Prostate gland (tissue), 2 donors: ENCODE data around the gene PAPLN. TPM values are rescaled to one million over a fixed set of nuclear protein-coding genes. Genes with fewer than 3 reads are reported as not detected.
A peak's percentile ranks its signal among the peaks of the same experiment; 100 is the strongest.
"Not testable (repeated sequence)": the region's sequence is repeated elsewhere in the genome, so short reads cannot be mapped to it uniquely, and the experiment has no call there.

Experiments
- DNase-seq: peaks from one replicate; pipeline ENCODE4 v3.0.0-alpha.2; 2019; ENCODE audit warnings: low spot score
- H3K27ac ChIP-seq, 2 donors: fragments of 200-600 bp; sonication (generic); 2 replicates each; pipeline ENCODE4 v1.5.1; 2017 to 2019
- H3K27me3 ChIP-seq: fragments of 200-600 bp; sonication (generic); replicated peaks from 2 replicates; pipeline ENCODE4 v1.5.1; 2019; ENCODE audit not compliant: insufficient read depth
- H3K36me3 ChIP-seq, 2 donors: fragments of 200-600 bp; sonication (generic); 1 replicate in 1 of 2; 2 replicates in 1 of 2; pipeline versions ENCODE4 v1.5.1 to v1.8.1; 2017 to 2019
- H3K4me1 ChIP-seq: fragments of 200-600 bp; sonication (generic); replicated peaks from 2 replicates; pipeline ENCODE4 v1.5.1; 2019
- H3K4me3 ChIP-seq, 2 donors: fragments of 200-600 bp; sonication (generic); 2 replicates each; pipeline ENCODE4 v1.5.1; 2017 to 2019
- H3K9me3 ChIP-seq: fragments of 200-600 bp; sonication (generic); 2 replicates; pipeline ENCODE4 v1.5.1; 2017
- POLR2A ChIP-seq: fragments of 450-650 bp; IDR thresholded peaks from one replicate; pipeline ENCODE4 v1.6.1; 2016; ENCODE audit warnings: antibody characterized with exemption, mild to moderate bottlenecking
- POLR2AphosphoS5 ChIP-seq: sonication (generic); formaldehyde crosslinking; IDR thresholded peaks from one replicate; pipeline ENCODE4 v1.6.1; 2017; ENCODE audit warnings: antibody characterized with exemption
- WGBS: methylation state at CpG from one replicate; pipeline ENCODE4 v1.1.5; 2018; 5-methylcytosine and 5-hydroxymethylcytosine counted together
- intact Hi-C: fragments of 100-400 bp; cut with DNase I; formaldehyde crosslinking; loops from one replicate; pipeline ENCODE4 v1.14.2; 2022
- total RNA-seq, 2 donors: library from RNA; depleted of rRNA; stranded (reverse); fragments of >200 nt; gene quantifications; one replicate each; pipeline ENCODE4 v1.1.0, GENCODE V29; 2016
- TF ChIP-seq, protein P1 (sequence below), 4 experiments: fragments of 200-600 bp in 2 of 4; fragments of 450-650 bp in 2 of 4; sonication (generic) in 2 of 4; IDR thresholded peaks; 1 replicate in 3 of 4; 2 replicates in 1 of 4; pipeline ENCODE4 v1.5.1; 2016 to 2019; ENCODE audit warnings: antibody characterized with exemption in 4 of 4, mild to moderate bottlenecking in 2 of 4, moderate library complexity in 2 of 4

PAPLN gene, protein sequence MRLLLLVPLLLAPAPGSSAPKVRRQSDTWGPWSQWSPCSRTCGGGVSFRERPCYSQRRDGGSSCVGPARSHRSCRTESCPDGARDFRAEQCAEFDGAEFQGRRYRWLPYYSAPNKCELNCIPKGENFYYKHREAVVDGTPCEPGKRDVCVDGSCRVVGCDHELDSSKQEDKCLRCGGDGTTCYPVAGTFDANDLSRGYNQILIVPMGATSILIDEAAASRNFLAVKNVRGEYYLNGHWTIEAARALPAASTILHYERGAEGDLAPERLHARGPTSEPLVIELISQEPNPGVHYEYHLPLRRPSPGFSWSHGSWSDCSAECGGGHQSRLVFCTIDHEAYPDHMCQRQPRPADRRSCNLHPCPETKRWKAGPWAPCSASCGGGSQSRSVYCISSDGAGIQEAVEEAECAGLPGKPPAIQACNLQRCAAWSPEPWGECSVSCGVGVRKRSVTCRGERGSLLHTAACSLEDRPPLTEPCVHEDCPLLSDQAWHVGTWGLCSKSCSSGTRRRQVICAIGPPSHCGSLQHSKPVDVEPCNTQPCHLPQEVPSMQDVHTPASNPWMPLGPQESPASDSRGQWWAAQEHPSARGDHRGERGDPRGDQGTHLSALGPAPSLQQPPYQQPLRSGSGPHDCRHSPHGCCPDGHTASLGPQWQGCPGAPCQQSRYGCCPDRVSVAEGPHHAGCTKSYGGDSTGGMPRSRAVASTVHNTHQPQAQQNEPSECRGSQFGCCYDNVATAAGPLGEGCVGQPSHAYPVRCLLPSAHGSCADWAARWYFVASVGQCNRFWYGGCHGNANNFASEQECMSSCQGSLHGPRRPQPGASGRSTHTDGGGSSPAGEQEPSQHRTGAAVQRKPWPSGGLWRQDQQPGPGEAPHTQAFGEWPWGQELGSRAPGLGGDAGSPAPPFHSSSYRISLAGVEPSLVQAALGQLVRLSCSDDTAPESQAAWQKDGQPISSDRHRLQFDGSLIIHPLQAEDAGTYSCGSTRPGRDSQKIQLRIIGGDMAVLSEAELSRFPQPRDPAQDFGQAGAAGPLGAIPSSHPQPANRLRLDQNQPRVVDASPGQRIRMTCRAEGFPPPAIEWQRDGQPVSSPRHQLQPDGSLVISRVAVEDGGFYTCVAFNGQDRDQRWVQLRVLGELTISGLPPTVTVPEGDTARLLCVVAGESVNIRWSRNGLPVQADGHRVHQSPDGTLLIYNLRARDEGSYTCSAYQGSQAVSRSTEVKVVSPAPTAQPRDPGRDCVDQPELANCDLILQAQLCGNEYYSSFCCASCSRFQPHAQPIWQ
- total RNA-seq = 10 to 100 TPM; 10.7 to 33.1 TPM

DNA sequence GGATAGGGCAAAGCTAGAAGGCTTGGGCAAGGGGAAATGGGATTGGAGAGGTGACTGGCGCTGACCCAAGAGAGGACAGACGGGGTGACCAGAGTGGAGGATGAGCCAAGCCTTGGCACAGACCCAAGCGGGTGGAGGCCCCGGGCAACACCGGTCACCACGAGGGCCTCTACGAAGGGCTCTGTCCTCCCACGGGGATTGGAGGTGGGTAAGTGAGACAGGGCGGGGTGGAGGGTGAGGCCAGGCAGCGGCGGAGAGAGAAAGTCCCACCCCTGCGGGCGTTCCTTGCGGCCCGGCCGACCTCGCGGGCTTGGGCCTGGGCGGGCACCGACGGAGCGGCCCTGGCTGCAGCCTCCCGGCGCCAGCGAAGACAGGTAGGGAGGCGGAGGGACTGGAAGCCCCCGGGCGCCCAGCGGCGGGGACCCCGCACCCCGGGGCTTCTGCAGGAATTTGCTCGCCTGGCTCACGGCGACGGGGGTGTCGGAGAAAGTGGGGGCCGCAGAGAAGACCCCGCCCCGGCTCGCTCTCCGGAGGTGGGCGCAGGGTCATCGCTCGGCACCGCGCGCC, at the start of gene PAPLN:
Gene PAPLN, plus strand, starts transcription at position 288 of the 567 bp plus-strand sequence. CDS start 2,273 bp downstream, outside the sequence.
- Histone ChIP-seq H3K27ac (peak within 1 kb of the TSS; percentile 52 to 62), H3K27me3 (no peaks in the 10 kb centered on the region), H3K9me3 (no peaks in the 10 kb centered on the region), H3K4me1 (peaks cover 11% of the 10 kb centered on the region), H3K4me3 (peak within 1 kb of the TSS; percentile 34 to 46), H3K36me3 (no peaks in the 10 kb centered on the region)
- intact Hi-C loops = no loop called here
- no peak for TF ChIP-seq POLR2A
- TF ChIP-seq, protein P1, sequence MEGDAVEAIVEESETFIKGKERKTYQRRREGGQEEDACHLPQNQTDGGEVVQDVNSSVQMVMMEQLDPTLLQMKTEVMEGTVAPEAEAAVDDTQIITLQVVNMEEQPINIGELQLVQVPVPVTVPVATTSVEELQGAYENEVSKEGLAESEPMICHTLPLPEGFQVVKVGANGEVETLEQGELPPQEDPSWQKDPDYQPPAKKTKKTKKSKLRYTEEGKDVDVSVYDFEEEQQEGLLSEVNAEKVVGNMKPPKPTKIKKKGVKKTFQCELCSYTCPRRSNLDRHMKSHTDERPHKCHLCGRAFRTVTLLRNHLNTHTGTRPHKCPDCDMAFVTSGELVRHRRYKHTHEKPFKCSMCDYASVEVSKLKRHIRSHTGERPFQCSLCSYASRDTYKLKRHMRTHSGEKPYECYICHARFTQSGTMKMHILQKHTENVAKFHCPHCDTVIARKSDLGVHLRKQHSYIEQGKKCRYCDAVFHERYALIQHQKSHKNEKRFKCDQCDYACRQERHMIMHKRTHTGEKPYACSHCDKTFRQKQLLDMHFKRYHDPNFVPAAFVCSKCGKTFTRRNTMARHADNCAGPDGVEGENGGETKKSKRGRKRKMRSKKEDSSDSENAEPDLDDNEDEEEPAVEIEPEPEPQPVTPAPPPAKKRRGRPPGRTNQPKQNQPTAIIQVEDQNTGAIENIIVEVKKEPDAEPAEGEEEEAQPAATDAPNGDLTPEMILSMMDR (IDR thresholded peaks at IDR 0.05) = no peak
- TF ChIP-seq POLR2AphosphoS5 = no peak
- 6% methylated on average over 48 of the region's 48 CpGs for WGBS
- no peak for DNase-seq

DNA sequence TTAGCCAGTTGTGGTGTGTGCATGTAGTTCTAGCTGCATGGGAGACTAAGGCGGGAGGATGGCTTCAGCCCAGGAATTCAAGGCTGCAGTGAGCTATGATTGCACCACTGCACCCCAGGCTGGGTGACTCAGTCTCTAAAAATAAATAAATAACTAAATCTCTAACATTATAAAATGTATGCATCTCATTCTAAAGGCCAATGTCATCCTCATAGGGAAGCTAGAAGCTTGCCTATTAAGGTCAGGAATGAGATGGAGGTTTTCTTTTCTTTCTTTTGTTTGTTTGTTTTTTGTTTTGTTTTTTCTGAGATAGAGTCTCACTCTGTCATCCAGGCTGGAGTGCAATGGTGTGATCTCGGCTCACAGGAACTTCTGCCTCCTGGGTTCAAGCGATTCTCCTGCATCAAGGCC, 48.8 kb upstream of the PAPLN start:
- intact Hi-C loops = no loop called here
- Histone ChIP-seq H3K27ac (no peak overlapping the region), H3K9me3 (no peaks in the 10 kb centered on the region), H3K4me3 (no peak overlapping the region), H3K27me3 (no peaks in the 10 kb centered on the region), H3K36me3 (peaks cover 0 to 5% of the 10 kb centered on the region in 2 donors), H3K4me1 (no peaks in the 10 kb centered on the region)
- TF ChIP-seq POLR2AphosphoS5 = no peak
- TF ChIP-seq POLR2A = no peak
- TF ChIP-seq, protein P1 (IDR thresholded peaks at IDR 0.05) = no peak
- 94% methylated on average over 3 of the region's 3 CpGs for WGBS
- DNase-seq = no peak

DNA sequence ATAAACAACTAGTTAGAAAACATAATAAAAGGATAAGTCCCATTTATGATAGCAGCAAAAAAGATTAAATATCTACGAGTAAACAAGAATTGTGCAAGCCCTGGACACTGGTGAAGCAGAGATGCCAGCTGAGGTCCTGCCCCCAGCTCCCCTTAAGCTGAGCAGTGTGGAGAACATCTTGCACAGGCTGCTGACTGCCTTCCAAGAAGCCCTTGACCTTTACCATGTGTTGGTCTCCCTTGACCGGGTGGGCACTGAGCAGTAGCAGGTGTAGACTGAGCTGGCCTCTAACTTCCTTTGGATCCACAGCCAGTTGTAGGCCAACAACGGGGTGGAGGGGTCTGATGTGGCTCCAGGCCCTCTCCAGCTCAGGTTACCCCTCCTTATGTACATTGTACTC, 47.7 kb upstream of the PAPLN start:
- intact Hi-C loops = no loop called here
- Histone ChIP-seq H3K27ac (no peak overlapping the region), H3K36me3 (peaks cover 0 to 5% of the 10 kb centered on the region in 2 donors), H3K9me3 (no peaks in the 10 kb centered on the region), H3K4me3 (no peak overlapping the region), H3K4me1 (no peaks in the 10 kb centered on the region), H3K27me3 (no peaks in the 10 kb centered on the region)
- no peak for DNase-seq
- WGBS = 88% methylated on average over 3 of the region's 3 CpGs
- TF ChIP-seq POLR2A = no peak
- TF ChIP-seq, protein P1 (IDR thresholded peaks at IDR 0.05) = no peak
- TF ChIP-seq POLR2AphosphoS5 = no peak

DNA sequence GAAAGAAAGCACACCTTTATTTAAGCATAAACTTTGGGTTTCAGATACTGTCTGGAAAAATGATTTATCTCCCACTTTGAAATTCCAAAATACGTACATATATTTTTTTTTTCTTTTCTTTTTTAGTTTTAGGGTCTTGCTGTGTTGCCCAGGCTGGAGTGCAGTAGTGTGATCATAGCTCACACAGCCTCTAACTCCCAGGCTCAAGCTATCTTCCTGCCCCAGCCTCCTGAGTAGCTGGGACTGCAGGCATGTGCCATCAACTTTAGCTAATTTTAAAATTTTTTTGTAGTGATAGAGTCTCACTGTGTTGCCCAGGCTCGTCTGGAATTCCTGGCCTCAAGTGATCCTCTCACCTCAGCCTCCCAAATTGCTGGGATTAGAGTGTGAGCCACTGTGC, 45.9 kb upstream of the PAPLN start:
- no peak for DNase-seq
- no peak overlapping the region for H3K27ac ChIP-seq
- peaks cover 0 to 5% of the 10 kb centered on the region in 2 donors for H3K36me3 ChIP-seq
- H3K4me3 ChIP-seq = no peak overlapping the region
- no peaks in the 10 kb centered on the region for H3K27me3 ChIP-seq
- TF ChIP-seq POLR2AphosphoS5 (no peak), POLR2A (no peak)
- TF ChIP-seq, protein P1 (IDR thresholded peaks at IDR 0.05) = no peak
- no peaks in the 10 kb centered on the region for H3K9me3 ChIP-seq
- WGBS = 93% methylated on average over 2 of the region's 2 CpGs
- no peaks in the 10 kb centered on the region for H3K4me1 ChIP-seq
- intact Hi-C loops = no loop called here

DNA sequence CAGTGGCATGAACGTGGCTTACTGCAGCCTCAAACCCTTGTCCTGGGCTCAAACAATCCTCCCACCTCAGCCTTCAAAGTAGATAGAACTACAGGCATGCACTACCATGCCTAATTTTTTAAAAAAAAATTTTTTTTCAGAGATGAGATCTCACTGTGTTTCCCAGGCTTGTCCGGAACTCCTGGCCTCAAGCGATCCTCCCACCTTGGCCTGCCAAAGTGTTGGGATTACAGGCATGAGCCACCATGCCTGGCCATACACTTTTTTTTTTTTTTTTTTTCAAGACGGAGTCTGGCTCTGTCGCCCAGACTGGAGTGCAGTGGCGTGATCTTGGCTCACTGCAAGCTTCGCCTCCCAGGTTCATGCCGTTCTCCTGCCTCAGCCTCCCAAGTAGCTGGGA, 43.0 kb upstream of the PAPLN start:
- H3K27ac ChIP-seq, H3K4me1 ChIP-seq, intact Hi-C loops, H3K27me3 ChIP-seq, H3K9me3 ChIP-seq, H3K4me3 ChIP-seq, DNase-seq, H3K36me3 ChIP-seq: not testable (repeated sequence)
- WGBS = 94% methylated on average over 8 of the region's 8 CpGs
